GM04503 (cell line): ENCODE results near the gene YIPF4.
"Not testable (repeated sequence)": the region's sequence is repeated elsewhere in the genome, so short reads cannot be mapped to it uniquely, and the experiment has no call there.

ENCODE experiments used
- DNase-seq: peaks from one replicate; pipeline ENCODE4 v3.0.0-alpha.2; 2012; ENCODE audit warnings: low read depth

Gene YIPF4

GRCh38 chr2:32277674-32278477 lies at the start of gene YIPF4:
YIPF4 (plus strand) TSS chr2:32277904; CDS start chr2:32278156, 252 bp downstream.
- peak; percentile 72 for DNase-seq

GRCh38 chr2:32228181-32228580 lies 49.5 kb upstream of the YIPF4 start:
- no peak for DNase-seq

GRCh38 chr2:32229635-32230034 lies 48.1 kb upstream of the YIPF4 start:
- DNase-seq = no peak

GRCh38 chr2:32231959-32232358 lies 45.7 kb upstream of the YIPF4 start:
- DNase-seq = no peak

GRCh38 chr2:32235315-32235714 lies 42.4 kb upstream of the YIPF4 start:
- no peak for DNase-seq

GRCh38 chr2:32237488-32237887 lies 40.2 kb upstream of the YIPF4 start:
- DNase-seq = no peak

- no peak for DNase-seq
Observed at GRCh38 chr2:32237996-32238395, 39.7 kb upstream of the YIPF4 start.

- no peak for DNase-seq
Observed at GRCh38 chr2:32242331-32242730, 35.4 kb upstream of the YIPF4 start.

- no peak for DNase-seq
Observed at GRCh38 chr2:32246911-32247310, 30.8 kb upstream of the YIPF4 start.

- DNase-seq = no peak
Observed at GRCh38 chr2:32248299-32248698, 29.4 kb upstream of the YIPF4 start.

- DNase-seq = no peak
Observed at GRCh38 chr2:32249731-32250236, 27.9 kb upstream of the YIPF4 start.

- DNase-seq = no peak
Observed at GRCh38 chr2:32250290-32250689, 27.4 kb upstream of the YIPF4 start.

GRCh38 chr2:32258242-32258641 lies 19.5 kb upstream of the YIPF4 start:
- no peak for DNase-seq

- DNase-seq = no peak
Observed at GRCh38 chr2:32260376-32260775, 17.3 kb upstream of the YIPF4 start.

GRCh38 chr2:32262105-32262504 lies 15.6 kb upstream of the YIPF4 start:
- no peak for DNase-seq

- no peak for DNase-seq
Observed at GRCh38 chr2:32264422-32265105, 13.1 kb upstream of the YIPF4 start, which contains the start of gene NLRC4. NLRC4 (minus strand) TSS chr2:32264886; CDS start chr2:32256775, 8,111 bp downstream.

GRCh38 chr2:32271063-32271462 lies 6.6 kb upstream of the YIPF4 start:
- no peak for DNase-seq

GRCh38 chr2:32272279-32272678 lies 5.4 kb upstream of the YIPF4 start:
- DNase-seq = no peak

GRCh38 chr2:32274289-32274688 lies 3.4 kb upstream of the YIPF4 start:
- no peak for DNase-seq

GRCh38 chr2:32275790-32276189 lies 1.9 kb upstream of the YIPF4 start:
- not testable (repeated sequence) for DNase-seq

- no peak for DNase-seq
Observed at GRCh38 chr2:32277363-32277673, 386 bp upstream of the YIPF4 start.

GRCh38 chr2:32278478-32278853 lies 762 bp downstream of the YIPF4 start:
- no peak for DNase-seq

GRCh38 chr2:32284321-32284720 lies 6.6 kb downstream of the YIPF4 start:
- no peak for DNase-seq
